Muscle of leg (tissue), 11 donors: Measurements from ENCODE around the gene STX11. TPM values are rescaled to one million over a fixed set of nuclear protein-coding genes. Genes with fewer than 3 reads are reported as not detected.
"Not testable (repeated sequence)": the region's sequence is repeated elsewhere in the genome, so short reads cannot be mapped to it uniquely, and the experiment has no call there.

Experiments used
- DNase-seq: peaks from one replicate; pipeline ENCODE4 v3.0.0; 2013
- H3K27ac ChIP-seq: one replicate; pipeline ENCODE4 v1.5.1; 2013; ENCODE audit warnings: mild to moderate bottlenecking, low read length, control low read depth
- H3K27me3 ChIP-seq: one replicate; pipeline ENCODE4 v1.6.1; 2013; ENCODE audit warnings: low read length; ENCODE audit not compliant: control insufficient read depth, insufficient read depth
- H3K36me3 ChIP-seq: one replicate; pipeline ENCODE4 v1.6.1; 2013; ENCODE audit warnings: low read length; ENCODE audit not compliant: control insufficient read depth, insufficient read depth
- H3K4me1 ChIP-seq: one replicate; pipeline ENCODE4 v1.6.1; 2013; ENCODE audit warnings: low read length; ENCODE audit not compliant: control insufficient read depth, insufficient read depth
- H3K4me3 ChIP-seq: one replicate; pipeline ENCODE4 v1.5.1; 2013; ENCODE audit warnings: low read length, control low read depth
- H3K9me3 ChIP-seq: replicated peaks from 2 replicates; pipeline ENCODE4 v1.6.1; 2013; ENCODE audit warnings: low read depth, low read length; ENCODE audit not compliant: control insufficient read depth
- WGBS: methylation state at CpG from one replicate; pipeline ENCODE4 v1.1.5; 2013; ENCODE audit warnings: missing lambda C conversion rate; ENCODE audit not compliant: insufficient coverage; 5-methylcytosine and 5-hydroxymethylcytosine counted together
- polyA plus RNA-seq, 8 donors: library from polyadenylated mRNA; unstranded; fragments of 120-200 nt; gene quantifications; one replicate each; pipeline versions ENCODE4 v1.2.1 to v1.2.3, GENCODE V29; 2013; ENCODE audit warnings: inconsistent platforms in 1 of 8, low replicate concordance in 1 of 8; ENCODE audit not compliant: insufficient read length in 8 of 8, insufficient read depth in 1 of 8
- total RNA-seq: library from RNA; stranded (reverse); fragments of 120-200 nt; gene quantifications from one replicate; pipeline ENCODE4 v1.2.4, GENCODE V29; 2013

The STX11 gene
- total and polyA plus RNA-seq, 9 donors = 1.2 to 3.3 (median 2.3) TPM

DNA sequence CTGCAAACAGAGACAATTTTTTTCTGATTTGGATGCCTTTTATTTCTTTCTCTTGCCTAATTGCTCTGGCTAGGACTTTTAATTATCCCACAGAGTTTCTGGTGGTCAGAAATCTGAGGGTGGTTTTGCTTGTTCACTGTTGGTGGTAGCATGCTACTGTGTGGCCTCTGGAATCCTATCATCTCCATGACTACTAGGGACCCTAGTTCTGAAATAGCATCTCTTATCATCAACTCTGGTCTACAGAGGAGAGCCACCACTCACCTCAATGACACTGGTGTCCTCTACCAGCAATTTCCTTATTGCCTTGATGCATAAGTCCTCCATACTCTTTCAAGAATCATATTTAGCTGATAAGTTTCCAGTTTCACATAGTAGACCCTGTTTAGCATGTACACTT lies 27.5 kb upstream of the STX11 start:
- H3K9me3 ChIP-seq = no peaks in the 10 kb centered on the region
- no peak overlapping the region for H3K4me3 ChIP-seq
- DNase-seq = no peak

DNA sequence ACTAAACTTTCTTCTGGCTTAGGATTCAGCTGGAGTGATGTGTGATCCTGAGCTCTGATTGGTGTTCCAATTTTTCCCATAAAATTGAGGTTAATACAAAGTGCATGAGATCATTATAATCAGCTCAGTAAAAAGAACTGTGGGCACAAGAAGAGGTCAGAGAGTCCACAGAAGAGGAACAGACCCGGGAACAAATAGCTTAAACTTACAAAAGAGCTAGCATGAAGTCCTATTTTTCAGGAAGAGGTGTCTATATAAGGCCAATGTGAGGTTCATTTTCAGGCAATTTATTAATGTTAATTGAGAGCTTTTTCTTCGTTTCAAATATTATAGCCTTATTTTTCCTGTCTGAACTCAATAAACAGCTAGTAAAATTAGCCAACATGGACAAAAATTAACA lies 26.9 kb upstream of the STX11 start:
- no peaks in the 10 kb centered on the region for H3K9me3 ChIP-seq
- DNase-seq = no peak
- no CpG with 5 or more reads among the region's 2 CpGs for WGBS

More for the DNA sequence above, 27.5 kb upstream of the STX11 start:
- no peaks in the 10 kb centered on the region for H3K27me3 ChIP-seq
- no peaks in the 10 kb centered on the region for H3K4me1 ChIP-seq
- no peak overlapping the region for H3K27ac ChIP-seq
- no peaks in the 10 kb centered on the region for H3K36me3 ChIP-seq

GRCh38 chr6:144123836-144124235 lies 26.5 kb upstream of the STX11 start:
- no peaks in the 10 kb centered on the region for H3K27me3 ChIP-seq
- no peak overlapping the region for H3K4me3 ChIP-seq
- no CpG with 5 or more reads among the region's 2 CpGs for WGBS
- no peaks in the 10 kb centered on the region for H3K9me3 ChIP-seq
- no peak overlapping the region for H3K27ac ChIP-seq
- no peaks in the 10 kb centered on the region for H3K4me1 ChIP-seq
- DNase-seq = no peak
- no peaks in the 10 kb centered on the region for H3K36me3 ChIP-seq

More for the DNA sequence above, 26.9 kb upstream of the STX11 start:
- H3K27ac ChIP-seq = no peak overlapping the region
- H3K27me3 ChIP-seq = no peaks in the 10 kb centered on the region
- H3K4me1 ChIP-seq = no peaks in the 10 kb centered on the region
- H3K36me3 ChIP-seq = no peaks in the 10 kb centered on the region
- H3K4me3 ChIP-seq = no peak overlapping the region

GRCh38 chr6:144127097-144127496 lies 23.2 kb upstream of the STX11 start:
- no peaks in the 10 kb centered on the region for H3K27me3 ChIP-seq
- no peaks in the 10 kb centered on the region for H3K4me1 ChIP-seq
- no peak overlapping the region for H3K4me3 ChIP-seq
- DNase-seq = no peak
- no peaks in the 10 kb centered on the region for H3K36me3 ChIP-seq
- H3K27ac ChIP-seq = no peak overlapping the region
- WGBS = 80% methylated on average over 1 of the region's 6 CpGs
- no peaks in the 10 kb centered on the region for H3K9me3 ChIP-seq

- DNase-seq = no peak
- H3K27ac ChIP-seq = no peak overlapping the region
- H3K27me3 ChIP-seq = no peaks in the 10 kb centered on the region
- H3K36me3 ChIP-seq = no peaks in the 10 kb centered on the region
- no peaks in the 10 kb centered on the region for H3K9me3 ChIP-seq
- H3K4me3 ChIP-seq = no peak overlapping the region
- no peaks in the 10 kb centered on the region for H3K4me1 ChIP-seq
- WGBS = 76% methylated on average over 5 of the region's 6 CpGs
These were observed 20.8 kb upstream of the STX11 start for GRCh38 chr6:144129469-144129868.

DNA sequence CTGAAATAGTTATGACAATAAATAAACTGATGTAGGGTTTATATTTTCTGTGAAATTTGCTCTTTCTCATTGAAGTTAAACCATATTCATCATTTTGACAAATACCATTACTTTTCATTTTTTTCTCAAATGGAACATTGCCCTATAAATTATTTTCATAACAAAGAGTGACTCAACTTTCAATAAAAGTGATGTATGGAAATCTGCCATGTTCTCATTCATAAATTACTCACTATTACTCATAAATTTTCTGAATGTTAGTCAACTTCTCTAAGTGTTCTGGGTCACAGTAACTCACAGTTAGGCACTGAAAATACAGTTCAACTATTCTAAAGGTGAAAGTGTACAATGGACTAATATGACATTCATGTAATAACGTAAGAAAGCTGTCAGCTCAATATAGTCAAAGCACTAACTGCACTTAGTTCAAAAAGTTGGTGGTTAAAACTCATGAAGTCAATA lies 19.0 kb upstream of the STX11 start:
- Histone ChIP-seq H3K4me1 (no peaks in the 10 kb centered on the region), H3K27ac (no peak overlapping the region), H3K4me3 (no peak overlapping the region), H3K36me3 (no peaks in the 10 kb centered on the region), H3K27me3 (no peaks in the 10 kb centered on the region), H3K9me3 (no peaks in the 10 kb centered on the region)
- no peak for DNase-seq
- WGBS = no CpG with 5 or more reads among the region's 1 CpG

DNA sequence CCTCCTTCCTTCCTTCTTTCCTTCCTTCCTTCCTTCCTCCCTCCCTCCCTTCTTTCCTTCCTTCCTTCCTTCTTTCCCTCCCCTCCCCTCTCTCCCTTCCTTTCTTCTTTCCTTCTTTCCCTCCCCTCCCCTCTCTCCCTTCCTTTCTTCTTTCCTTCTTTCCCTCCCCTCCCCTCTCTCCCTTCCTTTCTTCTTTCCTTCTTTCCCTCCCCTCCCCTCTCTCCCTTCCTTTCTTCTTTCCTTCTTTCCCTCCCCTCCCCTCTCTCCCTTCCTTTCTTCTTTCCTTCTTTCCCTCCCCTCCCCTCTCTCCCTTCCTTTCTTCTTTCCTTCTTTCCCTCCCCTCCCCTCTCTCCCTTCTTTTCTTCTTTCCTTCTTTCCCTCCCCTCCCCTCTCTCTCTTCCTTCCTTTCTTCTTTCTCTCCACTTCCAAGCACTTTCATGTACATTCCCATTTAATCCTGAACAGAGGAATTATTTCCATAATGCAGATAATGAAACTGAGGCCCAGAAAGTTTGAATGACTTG lies 18.1 kb upstream of the STX11 start:
- H3K4me1 ChIP-seq, DNase-seq: not testable (repeated sequence)

DNA sequence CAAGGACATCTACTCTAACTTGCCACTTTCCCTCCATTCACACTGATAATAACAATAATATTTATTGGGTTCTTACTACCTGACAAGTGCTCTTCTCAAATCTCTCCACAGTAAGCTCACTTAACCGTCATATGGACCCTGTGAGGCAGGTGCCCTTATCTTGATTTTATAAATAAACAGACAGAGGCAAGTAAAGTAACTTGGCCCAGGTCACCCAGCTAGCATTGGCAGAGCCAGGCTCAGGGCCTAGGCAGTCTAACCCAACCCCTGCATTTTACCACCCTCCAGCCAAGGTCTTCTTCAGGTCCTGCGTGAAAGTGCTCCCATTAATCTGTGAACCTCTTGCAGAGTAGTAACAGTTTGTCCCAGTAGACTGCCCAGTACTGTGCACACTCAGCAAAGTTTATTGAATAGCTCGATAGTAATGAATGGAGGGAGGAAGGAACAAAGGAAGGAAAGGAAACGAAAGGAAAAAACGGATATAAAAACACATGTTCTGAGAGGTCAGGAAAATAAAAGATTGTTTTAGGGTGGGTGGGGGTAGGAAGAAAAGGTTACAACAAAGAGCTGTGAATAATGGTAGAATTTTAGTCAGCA lies 17.0 kb upstream of the STX11 start:
- DNase-seq = no peak
- no peak overlapping the region for H3K4me3 ChIP-seq
- no peaks in the 10 kb centered on the region for H3K27me3 ChIP-seq
- H3K36me3 ChIP-seq = no peaks in the 10 kb centered on the region
- 76% methylated on average over 4 of the region's 5 CpGs for WGBS
- H3K4me1 ChIP-seq = no peaks in the 10 kb centered on the region
- H3K9me3 ChIP-seq = no peaks in the 10 kb centered on the region
- no peak overlapping the region for H3K27ac ChIP-seq

More for the DNA sequence above, 18.1 kb upstream of the STX11 start:
- not testable (repeated sequence) for H3K9me3 ChIP-seq, H3K27ac ChIP-seq, H3K4me3 ChIP-seq, H3K36me3 ChIP-seq, H3K27me3 ChIP-seq

- H3K27ac ChIP-seq = no peak overlapping the region
- H3K4me3 ChIP-seq = no peak overlapping the region
- WGBS = no CpG with 5 or more reads among the region's 2 CpGs
- no peaks in the 10 kb centered on the region for H3K4me1 ChIP-seq
- no peaks in the 10 kb centered on the region for H3K9me3 ChIP-seq
- H3K27me3 ChIP-seq = no peaks in the 10 kb centered on the region
- no peaks in the 10 kb centered on the region for H3K36me3 ChIP-seq
- DNase-seq = no peak
These were observed 16.1 kb upstream of the STX11 start for GRCh38 chr6:144134176-144134575.

DNA sequence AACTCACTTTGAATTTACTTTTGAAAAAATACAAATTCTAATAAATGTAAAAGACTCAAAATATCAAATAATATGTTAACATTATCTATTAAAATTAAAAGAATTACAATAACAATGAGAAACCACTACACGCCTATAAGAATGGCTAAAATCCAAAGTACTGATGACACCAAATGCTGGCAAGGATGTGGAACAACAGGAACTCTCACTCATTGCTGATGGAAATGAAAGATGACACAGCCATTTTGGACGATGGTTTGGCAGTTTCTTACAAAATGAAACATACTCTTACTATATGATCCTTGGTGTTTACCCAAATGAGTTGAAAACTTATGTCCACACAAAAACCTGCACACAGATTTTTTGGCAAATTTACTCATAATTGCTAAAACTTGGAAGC lies 15.6 kb upstream of the STX11 start:
- Histone ChIP-seq H3K27me3 (no peaks in the 10 kb centered on the region), H3K36me3 (no peaks in the 10 kb centered on the region), H3K4me1 (no peaks in the 10 kb centered on the region), H3K27ac (no peak overlapping the region), H3K9me3 (no peaks in the 10 kb centered on the region), H3K4me3 (no peak overlapping the region)
- WGBS = no CpG with 5 or more reads among the region's 2 CpGs
- no peak for DNase-seq

GRCh38 chr6:144138542-144138941 lies 11.8 kb upstream of the STX11 start:
- Histone ChIP-seq H3K9me3 (no peaks in the 10 kb centered on the region), H3K27me3 (no peaks in the 10 kb centered on the region), H3K36me3 (no peaks in the 10 kb centered on the region), H3K4me3 (no peak overlapping the region), H3K4me1 (no peaks in the 10 kb centered on the region), H3K27ac (no peak overlapping the region)
- no peak for DNase-seq
- 100% methylated on average over 1 of the region's 4 CpGs for WGBS
